Measurements from ENCODE around the gene SPTB. TPM values are rescaled to one million over a fixed set of nuclear protein-coding genes. Genes with fewer than 3 reads are reported as not detected.
A peak's percentile ranks its signal among the peaks of the same experiment; 100 is the strongest.

Gene SPTB
- total and polyA plus RNA-seq, 9 of the 15 experiments (the other 6 are each of a cell fraction or from before 2014, with no cell fraction given): 0.21 to 45.9 (median 11.7) TPM

DNA sequence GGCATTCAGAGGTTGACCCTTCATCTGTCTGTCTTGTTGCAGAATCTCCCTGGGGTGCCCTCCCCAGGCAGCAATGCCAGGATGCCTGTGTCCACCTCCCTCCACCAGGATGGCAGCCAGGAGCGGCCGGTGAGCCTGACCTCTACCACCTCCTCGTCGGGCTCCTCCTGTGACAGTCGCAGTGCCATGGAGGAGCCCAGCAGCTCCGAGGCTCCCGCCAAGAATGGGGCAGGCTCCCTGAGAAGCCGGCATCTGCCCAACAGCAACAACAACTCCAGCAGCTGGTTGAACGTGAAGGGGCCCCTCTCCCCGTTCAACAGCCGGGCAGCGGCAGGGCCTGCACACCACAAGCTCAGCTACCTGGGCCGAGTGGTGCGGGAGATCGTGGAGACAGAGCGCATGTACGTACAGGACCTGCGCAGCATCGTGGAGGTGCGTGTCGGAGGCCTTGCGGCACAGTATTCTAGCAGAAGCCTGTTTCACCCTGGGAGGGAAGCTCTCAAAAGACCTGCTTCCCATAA, 152.1 kb downstream of the SPTB start:
- Histone ChIP-seq H3K4me2 (ENCODE audit: insufficient read depth, low read length) (no peak overlapping the region), H3K36me3 (ENCODE audit: control insufficient read depth, insufficient read depth, low read length) (no peaks in the 10 kb centered on the region), H3K27me3 (ENCODE audit: control insufficient read depth in 2 of 2, insufficient read depth in 2 of 2, low read length in 2 of 2) (peaks cover 4 to 62% of the 10 kb centered on the region in 2 experiments; a peak in 3 of 5 replicates), H3K9me3 (replicated peaks; ENCODE audit: control insufficient read depth, insufficient read depth, low read depth, low read length) (no peaks in the 10 kb centered on the region), H3K4me3 (no peak overlapping the region), H3K79me2 (ENCODE audit: control insufficient read depth, insufficient read depth, low read length) (no peaks in the 10 kb centered on the region), H3K9me1 (ENCODE audit: control insufficient read depth, insufficient read depth, low read length) (no peaks in the 10 kb centered on the region), H3K9ac (ENCODE audit: insufficient read depth in 1 of 2, low read depth in 2 of 2, low read length in 2 of 2) (no peak overlapping the region), H3K27ac (ENCODE audit: extremely low read depth, low read depth, low read length) (no peak overlapping the region), H4K20me1 (replicated peaks; ENCODE audit: control insufficient read depth, insufficient read depth, low read length) (no peaks in the 10 kb centered on the region), H3K4me1 (replicated peaks in 1 of 2; ENCODE audit: control insufficient read depth in 2 of 2, insufficient read depth in 2 of 2, low read length in 2 of 2) (no peaks in the 10 kb centered on the region), H2AFZ (ENCODE audit: low read depth, low read length) (no peak overlapping the region)
- DNase-seq (ENCODE audit: extremely low read depth in 1 of 4, low spot score in 3 of 4) (no peak), FAIRE-seq (no peak), ATAC-seq (no peak)
- WGBS (ENCODE audit: insufficient coverage, low coverage, missing lambda C conversion rate): 4% methylated on average over 13 of the region's 22 CpGs
- POLR2A ChIA-PET: interaction anchor here (1.0 kb wide), 1 partner anchor 14 kb away, joined by 3 read pairs; no protein-coding TSS in a partner anchor
- intact Hi-C loops (cut with micrococcal nuclease): no loop called here
- no TSS peak for BruUV-seq (replicated peaks)
- in situ Hi-C loops (cut with MboI): no loop called here
- CTCF ChIA-PET (ENCODE audit: low intra/inter-chr PET ratio): no interaction called here
- TF ChIP-seq, protein P1, sequence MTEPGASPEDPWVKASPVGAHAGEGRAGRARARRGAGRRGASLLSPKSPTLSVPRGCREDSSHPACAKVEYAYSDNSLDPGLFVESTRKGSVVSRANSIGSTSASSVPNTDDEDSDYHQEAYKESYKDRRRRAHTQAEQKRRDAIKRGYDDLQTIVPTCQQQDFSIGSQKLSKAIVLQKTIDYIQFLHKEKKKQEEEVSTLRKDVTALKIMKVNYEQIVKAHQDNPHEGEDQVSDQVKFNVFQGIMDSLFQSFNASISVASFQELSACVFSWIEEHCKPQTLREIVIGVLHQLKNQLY (CRISPR knock-in tag; conservative IDR thresholded peaks at IDR 0.05): no peak
- TF ChIP-seq NRF1 (conservative IDR thresholded peaks at IDR 0.05 in 1 of 2, IDR thresholded peaks at IDR 0.05 in 1 of 2): 0 out of 4 replicates have a peak, but pooled peaks of 1 of the 2 experiments have one; percentile 13

GRCh38 chr14:64726585-64726890, 153.2 kb downstream of the SPTB start:
- in situ Hi-C loops (cut with MboI): no loop called here
- no peak overlapping the region for H2AFZ ChIP-seq (ENCODE audit: low read depth, low read length)
- BruUV-seq (replicated peaks): no TSS peak
- FAIRE-seq: no peak
- no peaks in the 10 kb centered on the region; a peak in 1 of 5 replicates for H3K4me1 ChIP-seq (replicated peaks in 1 of 2; ENCODE audit: control insufficient read depth in 2 of 2, insufficient read depth in 2 of 2, low read length in 2 of 2)
- no peak overlapping the region for H3K4me3 ChIP-seq
- no peak overlapping the region for H3K27ac ChIP-seq (ENCODE audit: extremely low read depth, low read depth, low read length)
- no peaks in the 10 kb centered on the region for H3K79me2 ChIP-seq (ENCODE audit: control insufficient read depth, insufficient read depth, low read length)
- no peaks in the 10 kb centered on the region for H3K36me3 ChIP-seq (ENCODE audit: control insufficient read depth, insufficient read depth, low read length)
- DNase-seq (ENCODE audit: extremely low read depth in 1 of 4, low spot score in 3 of 4): no peak
- no peaks in the 10 kb centered on the region for H3K9me3 ChIP-seq (replicated peaks; ENCODE audit: control insufficient read depth, insufficient read depth, low read depth, low read length)
- intact Hi-C loops (cut with micrococcal nuclease): no loop called here
- no peak overlapping the region for H3K4me2 ChIP-seq (ENCODE audit: insufficient read depth, low read length)
- 0% methylated on average over 2 of the region's 5 CpGs for WGBS (ENCODE audit: insufficient coverage, low coverage, missing lambda C conversion rate)
- TF ChIP-seq, protein P2, sequence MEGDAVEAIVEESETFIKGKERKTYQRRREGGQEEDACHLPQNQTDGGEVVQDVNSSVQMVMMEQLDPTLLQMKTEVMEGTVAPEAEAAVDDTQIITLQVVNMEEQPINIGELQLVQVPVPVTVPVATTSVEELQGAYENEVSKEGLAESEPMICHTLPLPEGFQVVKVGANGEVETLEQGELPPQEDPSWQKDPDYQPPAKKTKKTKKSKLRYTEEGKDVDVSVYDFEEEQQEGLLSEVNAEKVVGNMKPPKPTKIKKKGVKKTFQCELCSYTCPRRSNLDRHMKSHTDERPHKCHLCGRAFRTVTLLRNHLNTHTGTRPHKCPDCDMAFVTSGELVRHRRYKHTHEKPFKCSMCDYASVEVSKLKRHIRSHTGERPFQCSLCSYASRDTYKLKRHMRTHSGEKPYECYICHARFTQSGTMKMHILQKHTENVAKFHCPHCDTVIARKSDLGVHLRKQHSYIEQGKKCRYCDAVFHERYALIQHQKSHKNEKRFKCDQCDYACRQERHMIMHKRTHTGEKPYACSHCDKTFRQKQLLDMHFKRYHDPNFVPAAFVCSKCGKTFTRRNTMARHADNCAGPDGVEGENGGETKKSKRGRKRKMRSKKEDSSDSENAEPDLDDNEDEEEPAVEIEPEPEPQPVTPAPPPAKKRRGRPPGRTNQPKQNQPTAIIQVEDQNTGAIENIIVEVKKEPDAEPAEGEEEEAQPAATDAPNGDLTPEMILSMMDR (IDR thresholded peaks at IDR 0.05 in 2 of 3, conservative IDR thresholded peaks at IDR 0.05 in 1 of 3; ENCODE audit: insufficient read depth in 2 of 3, low read depth in 1 of 3, low read length in 3 of 3): no peak
- TF ChIP-seq SRF (CRISPR knock-in tag; IDR thresholded peaks at IDR 0.05) (no peak), GMEB1 (CRISPR knock-in tag; IDR thresholded peaks at IDR 0.05) (no peak), CBX8 (IDR thresholded peaks at IDR 0.05; ENCODE audit: borderline replicate concordance, extremely low read depth, low read depth, low read length, poor library complexity, severe bottlenecking) (no peak), RBBP5 (IDR thresholded peaks at IDR 0.05; ENCODE audit: borderline replicate concordance, insufficient read depth, low read length, poor library complexity, severe bottlenecking) (no peak), ZNF134 (CRISPR knock-in tag; conservative IDR thresholded peaks at IDR 0.05) (no peak), ARHGAP35 (IDR thresholded peaks at IDR 0.05; ENCODE audit: partially characterized antibody) (no peak)
- no peaks in the 10 kb centered on the region for H3K9me1 ChIP-seq (ENCODE audit: control insufficient read depth, insufficient read depth, low read length)
- POLR2A ChIA-PET: no interaction called here
- ATAC-seq: no peak
- H4K20me1 ChIP-seq (replicated peaks; ENCODE audit: control insufficient read depth, insufficient read depth, low read length): no peaks in the 10 kb centered on the region
- CTCF ChIA-PET (ENCODE audit: low intra/inter-chr PET ratio): no interaction called here
- no peak overlapping the region for H3K9ac ChIP-seq (ENCODE audit: insufficient read depth in 1 of 2, low read depth in 2 of 2, low read length in 2 of 2)
- peaks cover 4 to 62% of the 10 kb centered on the region in 2 experiments; a peak in 3 of 5 replicates for H3K27me3 ChIP-seq (ENCODE audit: control insufficient read depth in 2 of 2, insufficient read depth in 2 of 2, low read length in 2 of 2)

Measured in K562 (cell line).